ENCODE data around the gene FHOD1.

DNA sequence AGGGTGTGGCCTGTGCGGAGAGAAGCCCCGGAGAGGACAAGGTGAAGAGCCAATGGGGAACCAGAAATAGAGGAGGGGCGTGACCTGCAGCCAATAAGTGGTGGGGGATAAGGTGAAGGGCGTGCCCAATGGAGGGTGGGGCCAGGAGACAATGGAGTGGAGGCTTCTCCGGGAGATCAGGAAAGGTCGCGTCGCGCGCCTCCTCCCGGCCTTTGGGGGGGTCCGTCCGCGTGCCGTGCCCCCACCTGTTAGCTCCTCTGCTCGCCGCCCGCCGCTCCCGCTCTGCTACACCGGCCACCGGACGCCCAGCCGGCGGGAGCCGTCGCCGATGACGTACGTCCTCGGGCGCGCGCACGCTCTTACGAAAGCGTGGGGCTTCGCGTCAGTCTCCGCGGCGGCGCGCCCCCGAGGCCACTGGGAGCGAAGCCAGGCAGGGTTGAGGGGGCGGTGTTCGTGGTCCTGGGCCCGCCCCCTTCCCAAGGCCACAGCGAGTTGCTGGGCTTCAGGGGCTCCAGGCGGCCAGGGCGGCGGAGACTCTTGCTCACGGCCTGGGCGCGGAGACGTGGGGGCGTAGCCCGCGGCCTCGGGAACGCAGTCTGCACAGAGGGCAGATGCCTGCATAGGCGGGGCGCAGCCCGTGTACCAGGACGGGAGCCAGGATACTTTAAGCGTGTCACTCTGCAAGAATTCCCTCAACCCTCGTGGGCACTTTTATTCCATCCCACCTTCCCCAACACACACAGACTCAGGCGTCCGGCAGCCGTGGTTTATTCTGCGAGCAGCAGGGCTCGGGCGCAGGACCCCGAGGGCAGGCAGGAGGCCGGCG is 63.4 kb downstream of the FHOD1 start, which contains the start of gene MATCAP1:
- TF ChIP-seq, protein P1, sequence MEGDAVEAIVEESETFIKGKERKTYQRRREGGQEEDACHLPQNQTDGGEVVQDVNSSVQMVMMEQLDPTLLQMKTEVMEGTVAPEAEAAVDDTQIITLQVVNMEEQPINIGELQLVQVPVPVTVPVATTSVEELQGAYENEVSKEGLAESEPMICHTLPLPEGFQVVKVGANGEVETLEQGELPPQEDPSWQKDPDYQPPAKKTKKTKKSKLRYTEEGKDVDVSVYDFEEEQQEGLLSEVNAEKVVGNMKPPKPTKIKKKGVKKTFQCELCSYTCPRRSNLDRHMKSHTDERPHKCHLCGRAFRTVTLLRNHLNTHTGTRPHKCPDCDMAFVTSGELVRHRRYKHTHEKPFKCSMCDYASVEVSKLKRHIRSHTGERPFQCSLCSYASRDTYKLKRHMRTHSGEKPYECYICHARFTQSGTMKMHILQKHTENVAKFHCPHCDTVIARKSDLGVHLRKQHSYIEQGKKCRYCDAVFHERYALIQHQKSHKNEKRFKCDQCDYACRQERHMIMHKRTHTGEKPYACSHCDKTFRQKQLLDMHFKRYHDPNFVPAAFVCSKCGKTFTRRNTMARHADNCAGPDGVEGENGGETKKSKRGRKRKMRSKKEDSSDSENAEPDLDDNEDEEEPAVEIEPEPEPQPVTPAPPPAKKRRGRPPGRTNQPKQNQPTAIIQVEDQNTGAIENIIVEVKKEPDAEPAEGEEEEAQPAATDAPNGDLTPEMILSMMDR (IDR thresholded peaks at IDR 0.05) = no peak
- TF ChIP-seq POLR2A (IDR thresholded peaks at IDR 0.05) = peak in 1 of 2 donors; percentile 75
